Neural crest cell (in vitro differentiated cells): ENCODE data around the gene FAM83C. TPM values are rescaled to one million over a fixed set of nuclear protein-coding genes. Genes with fewer than 3 reads are reported as not detected.

Experiments used
- DNase-seq: peaks from one replicate; pipeline ENCODE4 v3.0.0; 2021; ENCODE audit warnings: low read depth, mixed read lengths, low spot score
- H3K27ac Mint-ChIP-seq: one replicate; pipeline ENCODE4 v1.8.0; 2021; ENCODE audit warnings: mild to moderate bottlenecking, mixed read lengths; ENCODE audit not compliant: unreplicated experiment
- H3K27me3 Mint-ChIP-seq: 2 replicates; pipeline ENCODE4 v1.8.0; 2021; ENCODE audit warnings: low read depth, mild to moderate bottlenecking, mixed read lengths
- H3K36me3 Mint-ChIP-seq: 2 replicates; pipeline ENCODE4 v1.8.0; 2021; ENCODE audit warnings: low read depth, mild to moderate bottlenecking, mixed read lengths
- H3K4me1 Mint-ChIP-seq: 2 replicates; pipeline ENCODE4 v1.8.0; 2021; ENCODE audit warnings: mixed read lengths
- H3K4me3 Mint-ChIP-seq: one replicate; pipeline ENCODE4 v1.8.0; 2021; ENCODE audit warnings: mild to moderate bottlenecking, mixed read lengths
- H3K9me3 Mint-ChIP-seq: 2 replicates; pipeline ENCODE4 v1.8.0; 2021; ENCODE audit warnings: mixed read lengths
- CTCF ChIP-seq: fragments of 200-600 bp; sonication (generic); conservative IDR thresholded peaks from 2 replicates; pipeline ENCODE4 v1.5.0; 2021; ENCODE audit warnings: antibody characterized with exemption, mild to moderate bottlenecking
- total RNA-seq: library from RNA; stranded (reverse); gene quantifications from 2 replicates; pipeline ENCODE4 v1.2.1, GENCODE V29; 2021

The FAM83C gene
- total RNA-seq, 1 donor from 2014 or later, result not detected

- Mint-ChIP-seq H3K4me1 (peaks cover 28% of the 10 kb centered on the region), H3K9me3 (no peaks in the 10 kb centered on the region)
- no peak for TF ChIP-seq CTCF
These were observed 8.6 kb downstream of the FAM83C start for GRCh38 chr20:35283441-35284266.

GRCh38 chr20:35281506-35282101 lies 10.6 kb downstream of the FAM83C start:
- TF ChIP-seq CTCF, result no peak
- no peak for DNase-seq
- no peak overlapping the region for H3K27ac Mint-ChIP-seq

More at GRCh38 chr20:35283441-35284266, 8.6 kb downstream of the FAM83C start:
- Mint-ChIP-seq H3K27me3 (no peaks in the 10 kb centered on the region), H3K4me3 (peak overlapping the region; percentile 98), H3K27ac (peak overlapping the region; percentile 84), H3K36me3 (peaks cover 8% of the 10 kb centered on the region)
- DNase-seq, result no peak

GRCh38 chr20:35280523-35280922 lies 11.7 kb downstream of the FAM83C start:
- no peak for TF ChIP-seq CTCF
- H3K27me3 Mint-ChIP-seq, result no peaks in the 10 kb centered on the region
- H3K4me3 Mint-ChIP-seq, result peak overlapping the region; percentile 68
- peaks cover 31% of the 10 kb centered on the region for H3K4me1 Mint-ChIP-seq
- no peak for DNase-seq
- no peak overlapping the region for H3K27ac Mint-ChIP-seq
- peaks cover 11% of the 10 kb centered on the region for H3K36me3 Mint-ChIP-seq
- no peaks in the 10 kb centered on the region for H3K9me3 Mint-ChIP-seq

More at GRCh38 chr20:35281506-35282101, 10.6 kb downstream of the FAM83C start:
- peaks cover 11% of the 10 kb centered on the region for H3K36me3 Mint-ChIP-seq
- peaks cover 38% of the 10 kb centered on the region for H3K4me1 Mint-ChIP-seq
- no peaks in the 10 kb centered on the region for H3K27me3 Mint-ChIP-seq
- H3K9me3 Mint-ChIP-seq, result no peaks in the 10 kb centered on the region
- peak overlapping the region; percentile 51 for H3K4me3 Mint-ChIP-seq

GRCh38 chr20:35279533-35280174 lies 12.6 kb downstream of the FAM83C start:
- Mint-ChIP-seq H3K36me3 (peaks cover 11% of the 10 kb centered on the region), H3K9me3 (no peaks in the 10 kb centered on the region), H3K4me1 (peaks cover 24% of the 10 kb centered on the region), H3K27ac (no peak overlapping the region), H3K4me3 (peak overlapping the region; percentile 68), H3K27me3 (no peaks in the 10 kb centered on the region)
- no peak for TF ChIP-seq CTCF
- no peak for DNase-seq

- Mint-ChIP-seq H3K9me3 (no peaks in the 10 kb centered on the region), H3K4me1 (peaks cover 23% of the 10 kb centered on the region), H3K27ac (no peak overlapping the region), H3K4me3 (peak overlapping the region; percentile 68), H3K27me3 (no peaks in the 10 kb centered on the region), H3K36me3 (peaks cover 11% of the 10 kb centered on the region)
- DNase-seq, result no peak
- no peak for TF ChIP-seq CTCF
These were observed 13.2 kb downstream of the FAM83C start for GRCh38 chr20:35279040-35279439.
